ENCODE measurements around the gene PIMREG.

DNA sequence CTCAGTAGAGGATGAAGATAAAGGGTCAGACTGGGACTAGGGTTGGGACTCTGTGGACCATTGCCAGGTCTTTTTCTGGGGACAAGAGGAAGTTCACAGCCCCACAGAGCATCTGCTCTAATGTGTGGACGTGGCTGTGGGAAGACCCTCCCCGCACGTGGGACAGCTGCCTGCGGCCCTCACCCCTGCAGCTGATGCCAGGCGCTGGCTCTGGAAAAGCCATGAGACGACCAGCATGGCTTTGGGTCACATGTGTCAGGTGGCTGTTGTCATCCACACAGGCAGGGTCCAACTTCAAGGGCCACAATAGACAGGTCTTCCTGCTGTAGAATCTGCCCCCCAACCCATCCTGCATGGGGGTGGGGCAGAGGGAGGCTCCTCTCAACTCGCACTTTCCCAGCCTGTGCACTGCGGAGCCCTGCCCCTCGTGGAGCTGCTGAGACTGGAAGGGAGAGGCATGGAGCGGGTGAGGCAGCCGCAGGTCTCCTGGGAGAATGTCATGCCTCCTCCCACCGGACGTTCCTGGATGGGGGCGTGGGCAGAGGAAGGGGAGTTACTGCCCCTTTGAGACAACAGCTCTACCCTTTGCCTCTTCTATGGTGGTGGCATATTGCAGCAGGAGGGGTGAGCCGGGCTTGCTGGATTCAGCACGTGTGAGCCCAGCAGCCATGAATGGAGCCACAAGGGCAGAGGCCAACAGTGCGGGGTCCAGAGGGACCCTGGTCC lies 53.4 kb downstream of the PIMREG start:
- TF ChIP-seq POLR2A (IDR thresholded peaks at IDR 0.05) = no peak
- TF ChIP-seq, protein P1, sequence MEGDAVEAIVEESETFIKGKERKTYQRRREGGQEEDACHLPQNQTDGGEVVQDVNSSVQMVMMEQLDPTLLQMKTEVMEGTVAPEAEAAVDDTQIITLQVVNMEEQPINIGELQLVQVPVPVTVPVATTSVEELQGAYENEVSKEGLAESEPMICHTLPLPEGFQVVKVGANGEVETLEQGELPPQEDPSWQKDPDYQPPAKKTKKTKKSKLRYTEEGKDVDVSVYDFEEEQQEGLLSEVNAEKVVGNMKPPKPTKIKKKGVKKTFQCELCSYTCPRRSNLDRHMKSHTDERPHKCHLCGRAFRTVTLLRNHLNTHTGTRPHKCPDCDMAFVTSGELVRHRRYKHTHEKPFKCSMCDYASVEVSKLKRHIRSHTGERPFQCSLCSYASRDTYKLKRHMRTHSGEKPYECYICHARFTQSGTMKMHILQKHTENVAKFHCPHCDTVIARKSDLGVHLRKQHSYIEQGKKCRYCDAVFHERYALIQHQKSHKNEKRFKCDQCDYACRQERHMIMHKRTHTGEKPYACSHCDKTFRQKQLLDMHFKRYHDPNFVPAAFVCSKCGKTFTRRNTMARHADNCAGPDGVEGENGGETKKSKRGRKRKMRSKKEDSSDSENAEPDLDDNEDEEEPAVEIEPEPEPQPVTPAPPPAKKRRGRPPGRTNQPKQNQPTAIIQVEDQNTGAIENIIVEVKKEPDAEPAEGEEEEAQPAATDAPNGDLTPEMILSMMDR (IDR thresholded peaks at IDR 0.05) = no peak
